NCI-H2196 (cell line): ENCODE data around the gene TOR4A.
"Not testable (repeated sequence)": the region's sequence is repeated elsewhere in the genome, so short reads cannot be mapped to it uniquely, and the experiment has no call there.

Experiments used
- DNase-seq: peaks from one replicate; lab custom pipeline; 2025; ENCODE audit not compliant: unreplicated experiment; lab: John Stamatoyannopoulos, UW

The TOR4A gene

DNA sequence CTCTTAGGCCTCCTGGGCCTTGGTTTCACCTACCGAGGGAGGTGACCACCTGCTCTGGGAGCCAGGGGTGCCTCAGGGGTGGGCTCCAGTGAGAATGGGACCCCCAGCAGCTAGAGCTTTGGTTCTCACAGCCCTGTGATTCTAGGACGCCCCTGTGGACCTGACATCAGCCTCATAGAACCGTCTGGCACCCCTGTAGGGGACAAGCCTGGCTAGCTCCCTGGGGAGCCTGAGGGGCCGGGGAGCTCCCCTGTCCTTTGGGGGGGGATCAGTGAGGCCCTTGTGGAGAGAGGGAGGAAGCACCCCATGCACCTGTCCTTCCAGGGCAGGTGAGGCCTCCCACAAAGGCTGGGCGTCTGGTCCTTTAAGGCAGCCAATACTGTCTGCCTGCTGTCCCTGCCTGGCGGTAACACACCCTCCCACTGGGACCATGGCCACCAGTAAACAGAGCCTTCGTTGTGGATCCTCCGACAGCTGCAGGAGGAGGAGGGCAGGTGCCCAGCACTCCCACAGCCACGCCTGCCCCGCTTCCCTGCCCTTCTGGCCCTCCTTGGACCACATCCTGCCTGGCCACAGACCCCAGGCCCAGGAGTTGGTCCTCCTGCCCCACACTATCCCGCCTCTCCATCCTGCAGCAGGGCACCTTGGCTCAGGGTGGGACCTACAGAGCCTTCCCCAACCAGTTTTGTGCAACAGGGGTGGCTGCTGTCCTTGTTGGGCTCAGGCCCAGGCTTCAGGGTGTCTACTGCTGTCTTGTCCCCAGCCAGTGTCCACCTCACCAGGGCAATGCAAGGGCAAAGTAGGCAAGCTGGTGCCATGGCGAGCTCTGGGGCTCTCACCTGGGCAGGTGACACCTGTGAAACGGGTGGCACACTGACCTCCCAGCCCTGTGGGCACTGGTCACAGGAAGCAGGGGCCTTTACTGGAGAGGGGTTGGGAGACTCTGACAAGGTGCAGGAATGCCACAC, 39.5 kb upstream of the TOR4A start:
- peak; percentile 88 for DNase-seq

DNA sequence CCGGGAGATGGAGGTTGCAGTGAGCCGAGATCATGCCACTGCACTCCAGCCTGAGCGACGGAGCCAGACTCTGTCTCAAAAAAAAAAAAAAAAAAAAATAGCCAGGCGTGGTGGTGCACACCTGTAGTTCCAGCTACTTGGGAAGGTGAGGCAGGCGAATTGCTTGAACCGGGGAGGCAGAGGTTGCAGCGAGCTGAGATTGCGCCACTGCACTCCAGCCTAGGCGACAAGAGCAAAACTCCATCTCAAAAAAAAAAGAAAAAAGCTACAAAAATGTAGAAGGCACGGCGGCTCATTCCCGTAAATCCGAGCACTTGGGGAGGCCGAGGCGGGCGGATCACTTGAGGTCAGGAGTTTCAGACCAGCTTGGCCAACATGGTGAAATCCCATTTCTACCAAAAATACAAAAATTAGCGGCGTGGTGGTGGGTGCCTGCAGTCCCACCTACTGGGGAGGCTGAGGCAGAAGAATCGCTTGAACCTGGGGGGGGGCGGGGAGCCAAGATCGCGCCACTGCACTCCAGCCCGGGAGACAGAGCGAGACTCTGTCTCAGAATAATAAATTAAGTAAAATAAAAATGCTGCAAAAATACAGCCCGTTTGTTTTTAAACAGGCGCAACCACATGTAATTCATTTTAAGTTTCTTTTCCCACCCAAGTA, 37.9 kb upstream of the TOR4A start:
- not testable (repeated sequence) for DNase-seq

- peak; percentile 61 for DNase-seq
These were observed 37.1 kb upstream of the TOR4A start for GRCh38 chr9:137240318-137240840.

- peak; percentile 98 for DNase-seq
These were observed 36.6 kb upstream of the TOR4A start, which contains the start of gene TUBB4B for GRCh38 chr9:137240841-137241489. Gene TUBB4B (plus strand): TSS chr9:137241287. CDS start chr9:137241361, 74 bp downstream.

- no peak for DNase-seq
These were observed 35.8 kb upstream of the TOR4A start for GRCh38 chr9:137241490-137242268.

DNA sequence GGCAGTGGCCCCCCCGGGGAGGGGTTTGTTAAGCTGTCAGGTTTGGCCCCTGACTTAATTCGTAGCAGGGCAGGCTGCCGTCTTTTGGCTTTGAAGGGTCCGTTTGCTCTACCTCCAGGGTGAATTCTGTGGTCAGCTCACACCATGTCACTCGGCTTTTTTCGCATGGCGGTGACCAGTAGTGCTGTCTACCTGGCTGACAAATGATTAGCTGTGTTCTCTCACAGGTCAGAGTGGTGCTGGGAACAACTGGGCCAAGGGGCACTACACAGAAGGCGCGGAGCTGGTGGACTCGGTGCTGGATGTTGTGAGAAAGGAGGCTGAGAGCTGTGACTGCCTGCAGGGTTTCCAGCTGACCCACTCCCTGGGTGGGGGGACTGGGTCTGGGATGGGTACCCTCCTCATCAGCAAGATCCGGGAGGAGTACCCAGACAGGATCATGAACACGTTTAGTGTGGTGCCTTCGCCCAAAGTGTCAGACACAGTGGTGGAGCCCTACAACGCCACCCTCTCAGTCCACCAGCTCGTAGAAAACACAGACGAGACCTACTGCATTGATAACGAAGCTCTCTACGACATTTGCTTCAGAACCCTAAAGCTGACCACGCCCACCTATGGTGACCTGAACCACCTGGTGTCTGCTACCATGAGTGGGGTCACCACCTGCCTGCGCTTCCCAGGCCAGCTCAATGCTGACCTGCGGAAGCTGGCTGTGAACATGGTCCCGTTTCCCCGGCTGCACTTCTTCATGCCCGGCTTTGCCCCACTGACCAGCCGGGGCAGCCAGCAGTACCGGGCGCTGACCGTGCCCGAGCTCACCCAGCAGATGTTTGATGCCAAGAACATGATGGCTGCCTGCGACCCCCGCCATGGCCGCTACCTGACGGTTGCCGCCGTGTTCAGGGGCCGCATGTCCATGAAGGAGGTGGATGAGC, 35.0 kb upstream of the TOR4A start:
- no peak for DNase-seq

DNA sequence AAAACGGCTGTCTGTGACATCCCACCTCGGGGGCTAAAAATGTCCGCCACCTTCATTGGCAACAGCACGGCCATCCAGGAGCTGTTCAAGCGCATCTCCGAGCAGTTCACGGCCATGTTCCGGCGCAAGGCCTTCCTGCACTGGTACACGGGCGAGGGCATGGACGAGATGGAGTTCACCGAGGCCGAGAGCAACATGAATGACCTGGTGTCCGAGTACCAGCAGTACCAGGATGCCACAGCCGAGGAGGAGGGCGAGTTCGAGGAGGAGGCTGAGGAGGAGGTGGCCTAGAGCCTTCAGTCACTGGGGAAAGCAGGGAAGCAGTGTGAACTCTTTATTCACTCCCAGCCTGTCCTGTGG, 34.3 kb upstream of the TOR4A start:
- DNase-seq, result not testable (repeated sequence)

GRCh38 chr9:137243626-137244485, 33.7 kb upstream of the TOR4A start:
- DNase-seq, result no peak

DNA sequence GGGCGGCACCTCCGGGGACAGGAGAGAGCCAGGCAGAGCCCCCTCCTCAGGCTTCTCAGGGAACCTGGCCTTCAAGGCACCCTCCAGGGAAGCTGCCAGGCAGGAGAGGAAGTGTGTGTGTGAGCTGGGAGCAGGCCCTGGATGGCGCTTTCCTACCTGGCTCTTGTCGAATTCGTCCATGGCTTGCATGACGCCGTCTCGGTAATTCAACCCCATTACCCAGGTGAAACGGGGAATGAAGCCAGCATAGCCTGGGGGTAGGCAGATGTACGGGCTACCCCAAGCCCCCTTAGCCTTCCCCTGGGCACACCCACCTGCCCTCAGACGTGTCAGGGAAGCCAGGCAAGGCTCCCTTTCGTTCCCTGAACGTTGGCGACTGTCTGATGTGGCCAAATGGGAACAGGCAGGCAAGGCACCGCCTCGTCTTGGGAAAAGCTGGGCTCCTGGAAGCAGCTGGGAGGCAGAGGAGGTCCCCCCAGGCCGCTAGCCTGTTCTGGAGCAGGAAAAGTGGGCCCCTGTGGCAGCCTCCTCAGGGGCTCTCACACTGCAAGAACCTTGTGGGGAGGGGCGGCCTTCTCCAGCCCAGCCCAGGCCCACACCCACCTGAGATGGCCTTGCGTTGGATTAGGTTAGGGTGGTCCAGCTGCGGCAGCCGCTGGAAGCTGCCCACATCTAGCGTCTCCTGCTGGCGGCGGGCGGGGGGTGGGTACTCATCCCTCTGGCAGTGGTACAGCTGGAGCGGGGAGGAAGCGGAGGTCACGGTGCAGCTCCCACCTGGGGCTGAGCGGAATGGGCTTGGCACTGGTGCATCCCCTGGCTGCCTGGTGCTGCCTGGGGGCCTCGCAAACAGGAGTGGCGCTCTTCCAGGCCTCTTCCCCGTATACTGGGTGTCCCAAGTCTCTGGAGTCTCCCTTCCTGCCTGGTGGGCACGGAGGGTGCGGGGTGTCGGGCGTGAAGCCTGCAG, 32.8 kb upstream of the TOR4A start:
- peak; percentile 23 for DNase-seq

GRCh38 chr9:137245450-137246421, 31.8 kb upstream of the TOR4A start:
- no peak for DNase-seq

DNA sequence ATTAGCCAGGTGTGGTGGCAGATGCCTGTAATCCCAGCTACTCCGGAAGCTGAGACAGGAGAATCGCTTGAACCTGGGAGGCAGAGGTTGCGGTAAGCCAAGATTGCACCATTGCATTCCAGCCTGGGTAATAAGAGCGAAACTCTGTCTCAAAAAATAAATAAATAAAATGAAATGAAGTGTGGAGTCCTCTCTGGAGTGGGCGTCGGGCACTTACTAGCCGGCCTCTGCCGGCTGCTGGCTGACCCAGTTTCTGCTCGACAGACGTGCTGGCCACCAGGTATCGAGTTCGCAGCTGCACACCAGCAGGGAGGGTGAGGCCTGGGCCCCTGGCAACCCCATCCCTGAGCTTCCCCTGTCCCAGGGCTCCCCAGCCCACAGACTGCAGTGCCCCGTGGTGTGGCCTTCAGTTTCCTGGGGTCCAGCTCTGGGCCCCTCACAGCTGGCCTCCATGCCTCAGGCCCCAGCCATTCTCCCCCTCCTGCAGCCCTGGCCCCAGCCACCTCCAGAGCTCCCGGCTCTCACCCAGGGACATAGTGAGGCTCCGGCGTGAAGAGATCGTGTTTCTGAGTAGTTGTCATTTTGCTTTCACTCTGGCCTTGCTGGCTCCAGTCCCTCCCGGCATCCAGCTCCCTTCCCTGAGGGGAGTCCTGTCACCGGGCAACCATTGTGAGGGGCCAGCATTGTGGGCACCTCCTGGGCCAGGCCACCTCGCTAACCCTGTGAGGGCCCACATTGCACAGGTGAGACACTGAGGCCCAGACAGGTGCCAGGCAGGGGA, 30.2 kb upstream of the TOR4A start:
- peak; percentile 56 for DNase-seq

DNA sequence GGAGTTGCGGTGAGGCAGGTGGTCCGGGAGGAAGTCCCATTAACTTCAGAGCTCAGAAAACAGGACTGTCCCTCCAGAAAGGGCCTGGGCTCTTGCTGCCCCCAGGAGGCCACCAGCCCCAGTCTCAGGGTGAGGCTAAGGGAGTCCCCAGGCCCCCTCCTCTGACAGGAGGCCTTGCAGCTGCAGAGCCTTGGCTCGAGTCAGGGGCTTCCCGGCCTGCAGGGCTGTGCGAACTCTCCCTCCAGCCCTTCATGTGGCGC, 29.7 kb upstream of the TOR4A start:
- no peak for DNase-seq

- DNase-seq, result no peak
These were observed 27.0 kb upstream of the TOR4A start for GRCh38 chr9:137250329-137251193.

DNA sequence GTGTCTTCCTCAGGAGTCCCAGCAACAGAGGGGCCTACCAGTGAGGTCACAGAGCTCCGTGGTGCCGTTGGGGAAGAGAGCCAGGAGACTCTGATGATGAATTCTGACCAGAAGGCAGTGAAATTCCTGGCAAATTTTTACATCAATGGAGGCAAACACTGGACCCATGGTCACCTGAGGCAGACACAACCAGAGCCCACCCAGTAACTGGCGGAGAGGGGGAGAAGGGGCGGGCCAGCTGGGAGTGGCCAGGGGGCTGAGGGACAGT, 26.4 kb upstream of the TOR4A start, which contains the start of gene STPG3:
TSS of gene STPG3 (plus strand) at position 93 of the 268 bp plus-strand sequence. CDS start at position 94, 1 bp downstream.
- DNase-seq, result no peak
